K562 (cell line): Measurements from ENCODE around the gene FADS6.

Experiments used
- CHD2 ChIP-seq: IDR thresholded peaks from 2 replicates; pipeline ENCODE4 v1.6.1; 2011; ENCODE audit warnings: low read depth, low read length
- ZNF274 ChIP-seq: IDR thresholded peaks from 2 replicates; pipeline ENCODE4 v1.6.1; 2011; ENCODE audit warnings: low read depth, mild to moderate bottlenecking, low read length, moderate library complexity, borderline replicate concordance

DNA sequence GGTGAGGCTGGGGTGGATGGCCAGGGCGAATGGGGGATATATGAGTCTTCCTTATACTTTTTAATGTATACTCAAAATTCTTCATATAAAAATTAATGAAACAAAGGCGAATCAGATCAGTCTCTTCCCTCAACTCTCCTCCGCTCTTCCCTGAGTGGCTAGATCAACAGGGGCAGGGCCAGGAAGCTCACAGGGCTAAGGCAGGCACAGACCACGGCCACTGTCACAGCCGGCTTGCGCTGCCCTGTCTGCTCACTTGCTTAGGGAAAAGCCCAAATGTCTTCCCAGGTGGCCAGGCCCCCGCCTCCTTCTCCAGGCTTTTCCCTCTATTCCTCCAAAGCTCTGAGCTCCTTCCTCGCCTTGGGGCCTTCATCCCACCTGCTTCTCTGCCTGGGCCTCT lies 39.8 kb downstream of the FADS6 start:
- TF ChIP-seq CHD2 (no peak), ZNF274 (no peak)
